Measurements from ENCODE around the gene ANGPT4.
"Not testable (repeated sequence)": the region's sequence is repeated elsewhere in the genome, so short reads cannot be mapped to it uniquely, and the experiment has no call there.

Gene ANGPT4

GRCh38 chr20:829551-829950, 86.6 kb downstream of the ANGPT4 start:
- no peak for TF ChIP-seq EZH2 (IDR thresholded peaks at IDR 0.05; ENCODE audit: borderline replicate concordance, low read length)
- no peak for TF ChIP-seq CTCF (IDR thresholded peaks at IDR 0.05; ENCODE audit: low read length)
- H3K4me2 ChIP-seq (ENCODE audit: low read length), result no peak overlapping the region
- no peak overlapping the region for H2AFZ ChIP-seq (ENCODE audit: low read length)

GRCh38 chr20:828987-829386, 87.1 kb downstream of the ANGPT4 start:
- H3K27ac ChIP-seq (ENCODE audit: low read depth, low read length, poor library complexity, severe bottlenecking), result no peak overlapping the region
- H2AFZ ChIP-seq (ENCODE audit: low read length), result no peak overlapping the region
- no peaks in the 10 kb centered on the region for H3K36me3 ChIP-seq (ENCODE audit: insufficient read depth, low read length)
- no peaks in the 10 kb centered on the region for H3F3A ChIP-seq (ENCODE audit: insufficient read depth, low read length)
- H3K27me3 ChIP-seq (ENCODE audit: insufficient read depth, low read length), result no peaks in the 10 kb centered on the region
- TF ChIP-seq EZH2 (IDR thresholded peaks at IDR 0.05; ENCODE audit: borderline replicate concordance, low read length) (no peak), CTCF (IDR thresholded peaks at IDR 0.05; ENCODE audit: low read length) (no peak)
- no peaks in the 10 kb centered on the region for H3K79me2 ChIP-seq (ENCODE audit: insufficient read depth, low read length)
- H3K9me3 ChIP-seq (ENCODE audit: low read length), result no peaks in the 10 kb centered on the region
- no peaks in the 10 kb centered on the region for H4K20me1 ChIP-seq (ENCODE audit: insufficient read depth, low read length)
- H3K4me2 ChIP-seq (ENCODE audit: low read length), result no peak overlapping the region
- no peak overlapping the region for H3K9ac ChIP-seq (ENCODE audit: low read length)
- no peak overlapping the region for H3K4me3 ChIP-seq (ENCODE audit: low read depth, low read length, poor library complexity, severe bottlenecking)
- peaks cover 4% of the 10 kb centered on the region for H3K4me1 ChIP-seq (ENCODE audit: insufficient read depth, low read length, severe bottlenecking)
- no peaks in the 10 kb centered on the region for H3K9me2 ChIP-seq (ENCODE audit: low read depth, low read length)

More at GRCh38 chr20:829551-829950, 86.6 kb downstream of the ANGPT4 start:
- H3K9me3 ChIP-seq (ENCODE audit: low read length), result no peaks in the 10 kb centered on the region
- no peaks in the 10 kb centered on the region for H3K79me2 ChIP-seq (ENCODE audit: insufficient read depth, low read length)
- H3K9ac ChIP-seq (ENCODE audit: low read length), result no peak overlapping the region
- H3K9me2 ChIP-seq (ENCODE audit: low read depth, low read length), result no peaks in the 10 kb centered on the region
- no peaks in the 10 kb centered on the region for H4K20me1 ChIP-seq (ENCODE audit: insufficient read depth, low read length)
- H3K4me3 ChIP-seq (ENCODE audit: low read depth, low read length, poor library complexity, severe bottlenecking), result no peak overlapping the region
- H3K4me1 ChIP-seq (ENCODE audit: insufficient read depth, low read length, severe bottlenecking), result peaks cover 9% of the 10 kb centered on the region
- no peak overlapping the region for H3K27ac ChIP-seq (ENCODE audit: low read depth, low read length, poor library complexity, severe bottlenecking)
- no peaks in the 10 kb centered on the region for H3K36me3 ChIP-seq (ENCODE audit: insufficient read depth, low read length)
- H3F3A ChIP-seq (ENCODE audit: insufficient read depth, low read length), result no peaks in the 10 kb centered on the region
- no peaks in the 10 kb centered on the region for H3K27me3 ChIP-seq (ENCODE audit: insufficient read depth, low read length)

- not testable (repeated sequence) for H3K9ac ChIP-seq (ENCODE audit: low read length); H4K20me1 ChIP-seq (ENCODE audit: insufficient read depth, low read length); H3K27ac ChIP-seq (ENCODE audit: low read depth, low read length, poor library complexity, severe bottlenecking); H3K27me3 ChIP-seq (ENCODE audit: insufficient read depth, low read length); H3K79me2 ChIP-seq (ENCODE audit: insufficient read depth, low read length); H3K36me3 ChIP-seq (ENCODE audit: insufficient read depth, low read length); H3F3A ChIP-seq (ENCODE audit: insufficient read depth, low read length); H3K9me2 ChIP-seq (ENCODE audit: low read depth, low read length); H3K9me3 ChIP-seq (ENCODE audit: low read length); H3K4me1 ChIP-seq (ENCODE audit: insufficient read depth, low read length, severe bottlenecking); H2AFZ ChIP-seq (ENCODE audit: low read length); H3K4me3 ChIP-seq (ENCODE audit: low read depth, low read length, poor library complexity, severe bottlenecking); H3K4me2 ChIP-seq (ENCODE audit: low read length)
Observed at GRCh38 chr20:827981-828380, 88.2 kb downstream of the ANGPT4 start.

- no peaks in the 10 kb centered on the region for H3F3A ChIP-seq (ENCODE audit: insufficient read depth, low read length)
- H2AFZ ChIP-seq (ENCODE audit: low read length), result no peak overlapping the region
- no peaks in the 10 kb centered on the region for H3K36me3 ChIP-seq (ENCODE audit: insufficient read depth, low read length)
- no peaks in the 10 kb centered on the region for H4K20me1 ChIP-seq (ENCODE audit: insufficient read depth, low read length)
- H3K79me2 ChIP-seq (ENCODE audit: insufficient read depth, low read length), result no peaks in the 10 kb centered on the region
- no peak overlapping the region for H3K9ac ChIP-seq (ENCODE audit: low read length)
- no peaks in the 10 kb centered on the region for H3K4me1 ChIP-seq (ENCODE audit: insufficient read depth, low read length, severe bottlenecking)
- no peak overlapping the region for H3K27ac ChIP-seq (ENCODE audit: low read depth, low read length, poor library complexity, severe bottlenecking)
- H3K4me3 ChIP-seq (ENCODE audit: low read depth, low read length, poor library complexity, severe bottlenecking), result no peak overlapping the region
- no peaks in the 10 kb centered on the region for H3K9me3 ChIP-seq (ENCODE audit: low read length)
- no peak for TF ChIP-seq EZH2 (IDR thresholded peaks at IDR 0.05; ENCODE audit: borderline replicate concordance, low read length)
- TF ChIP-seq CTCF (IDR thresholded peaks at IDR 0.05; ENCODE audit: low read length), result no peak
- no peak overlapping the region for H3K4me2 ChIP-seq (ENCODE audit: low read length)
- no peaks in the 10 kb centered on the region for H3K9me2 ChIP-seq (ENCODE audit: low read depth, low read length)
- H3K27me3 ChIP-seq (ENCODE audit: insufficient read depth, low read length), result peaks cover 4% of the 10 kb centered on the region; the same call in 1 of the 2 replicates
Observed at GRCh38 chr20:826695-827323, 89.3 kb downstream of the ANGPT4 start.

Data from OCI-LY1 (cell line).